ENCODE data around the gene MYLK4.

- TF ChIP-seq ZNF274 (IDR thresholded peaks at IDR 0.05; ENCODE audit: low read depth, low read length) (no peak), YY1 (IDR thresholded peaks at IDR 0.05; ENCODE audit: insufficient read depth, insufficient read length) (no peak), SUZ12 (IDR thresholded peaks at IDR 0.05; ENCODE audit: extremely low read depth, insufficient read depth, insufficient read length) (no peak)
Measured at GRCh38 chr6:2775003-2775402, 24.3 kb upstream of the MYLK4 start.

Measured in NT2/D1 (cell line).